RWPE2 (cell line): Measurements from ENCODE around the gene FUOM.

Source experiments
- ATAC-seq: fragments of 200-7000 bp; cut with Tn5 transposase; 3 replicates; pipeline ENCODE4 v1.9.1; 2021; ENCODE audit warnings: low read depth
- DNase-seq: peaks from one replicate; pipeline ENCODE4 v3.0.0-alpha.2; 2020; ENCODE audit warnings: low spot score
- H3K27ac ChIP-seq: fragments of 450-650 bp; 2 replicates; pipeline ENCODE4 v1.5.1; 2017; ENCODE audit warnings: mild to moderate bottlenecking; ENCODE audit not compliant: poor library complexity, severe bottlenecking
- H3K27me3 ChIP-seq: fragments of 250-450 bp; sonication (Bioruptor Pico); 2 replicates; pipeline ENCODE4 v1.5.1; 2021; ENCODE audit warnings: mild to moderate bottlenecking, moderate library complexity; ENCODE audit not compliant: insufficient read depth, poor library complexity, severe bottlenecking
- H3K36me3 ChIP-seq: fragments of 250-450 bp; sonication (Bioruptor Pico); 2 replicates; pipeline ENCODE4 v1.5.1; 2020; ENCODE audit warnings: low read depth, mild to moderate bottlenecking, moderate library complexity
- H3K4me1 ChIP-seq: fragments of 250-450 bp; sonication (Bioruptor Pico); 2 replicates; pipeline ENCODE4 v1.5.1; 2021; ENCODE audit warnings: mild to moderate bottlenecking, moderate library complexity; ENCODE audit not compliant: insufficient read depth, poor library complexity, severe bottlenecking
- H3K4me3 ChIP-seq: fragments of 250-450 bp; sonication (Bioruptor Pico); 2 replicates; pipeline ENCODE4 v1.5.1; 2021; ENCODE audit warnings: mild to moderate bottlenecking, moderate library complexity; ENCODE audit not compliant: severe bottlenecking
- H3K9me3 ChIP-seq: fragments of 250-450 bp; sonication (Bioruptor Pico); 2 replicates; pipeline ENCODE4 v1.5.1; 2021; ENCODE audit warnings: mild to moderate bottlenecking, moderate library complexity; ENCODE audit not compliant: severe bottlenecking
- CTCF ChIP-seq: fragments of 450-650 bp; IDR thresholded peaks from one replicate; pipeline ENCODE4 v1.5.1; 2017; ENCODE audit warnings: mild to moderate bottlenecking, moderate library complexity; ENCODE audit not compliant: poor library complexity, severe bottlenecking

Gene FUOM

DNA sequence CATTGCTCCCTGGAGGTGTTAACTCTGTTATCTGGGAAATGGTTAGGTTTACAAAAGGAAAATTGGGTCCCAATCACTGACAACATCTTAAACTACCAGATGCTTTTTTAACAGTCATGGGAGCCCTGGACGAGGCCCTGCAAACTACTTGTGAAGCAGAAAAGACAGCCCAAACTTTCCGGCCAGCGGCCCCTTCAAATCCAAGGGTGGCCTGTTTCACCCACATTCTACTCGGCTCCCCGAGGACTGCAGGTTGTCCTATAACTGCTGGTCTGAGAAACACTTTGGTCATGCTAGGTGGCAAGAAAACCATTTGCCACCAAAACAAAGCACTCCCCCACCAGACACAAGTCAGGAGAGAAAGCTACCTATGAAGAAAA lies 51.7 kb downstream of the FUOM start:
- Histone ChIP-seq H3K4me1 (peaks cover 3% of the 10 kb centered on the region), H3K9me3 (no peaks in the 10 kb centered on the region), H3K36me3 (peaks cover 33% of the 10 kb centered on the region), H3K4me3 (no peak overlapping the region), H3K27ac (no peak overlapping the region), H3K27me3 (no peaks in the 10 kb centered on the region)
- ATAC-seq (no peak), DNase-seq (no peak)
- TF ChIP-seq CTCF, result no peak
